HepG2 (cell line): Measurements from ENCODE around the gene TST. TPM values are rescaled to one million over a fixed set of nuclear protein-coding genes. Genes with fewer than 3 reads are reported as not detected.

Source experiments
- AHDC1 ChIP-seq: sonication (generic); formaldehyde crosslinking; IDR thresholded peaks from 2 replicates; pipeline ENCODE4 v1.5.1; 2020; ENCODE audit warnings: mild to moderate bottlenecking, missing genetic modification reagents, borderline replicate concordance
- FOXP1 ChIP-seq, 2 experiments: fragments of 450-650 bp in 1 of 2; IDR thresholded peaks; 2 replicates each; pipeline ENCODE4 v1.6.1; 2017 to 2018; ENCODE audit warnings: antibody characterized with exemption in 1 of 2
- GMEB1 ChIP-seq: sonication (generic); formaldehyde crosslinking; IDR thresholded peaks from 2 replicates; pipeline ENCODE4 v1.5.1; 2020; ENCODE audit warnings: missing genetic modification reagents, mild to moderate bottlenecking, borderline replicate concordance
- HOXD1 ChIP-seq: sonication (generic); formaldehyde crosslinking; IDR thresholded peaks from 2 replicates; pipeline ENCODE4 v1.5.0; 2020; ENCODE audit warnings: missing genetic modification reagents
- KDM5A ChIP-seq: fragments of 200-600 bp; sonication (generic); IDR thresholded peaks from 2 replicates; pipeline ENCODE4 v1.7.0; 2018; ENCODE audit warnings: antibody characterized with exemption, mild to moderate bottlenecking, low read length, borderline replicate concordance
- NR2C2 ChIP-seq: sonication (generic); formaldehyde crosslinking; IDR thresholded peaks from 2 replicates; pipeline ENCODE4 v1.4.0; 2020; ENCODE audit warnings: missing genetic modification reagents, mild to moderate bottlenecking, moderate library complexity, borderline replicate concordance
- RBM22 ChIP-seq: fragments of 200-400 bp; formaldehyde crosslinking; optimal IDR thresholded peaks from 2 replicates; pipeline ENCODE3; 2017; ENCODE audit warnings: mild to moderate bottlenecking, low read length, moderate library complexity
- SIX4 ChIP-seq: sonication (generic); formaldehyde crosslinking; IDR thresholded peaks from 2 replicates; pipeline ENCODE4 v1.4.0; 2020; ENCODE audit warnings: missing genetic modification reagents
- SNAI1 ChIP-seq: sonication (generic); formaldehyde crosslinking; IDR thresholded peaks from 2 replicates; pipeline ENCODE4 v1.5.0; 2020; ENCODE audit warnings: mild to moderate bottlenecking, missing genetic modification reagents, borderline replicate concordance
- TFDP1 ChIP-seq: IDR thresholded peaks from 2 replicates; pipeline ENCODE4 v1.6.1; 2016; ENCODE audit warnings: missing compliant biosample characterization, missing genetic modification reagents, borderline replicate concordance
- ZFP37 ChIP-seq: sonication (generic); formaldehyde crosslinking; IDR thresholded peaks from 2 replicates; pipeline ENCODE4 v1.4.0; 2020; ENCODE audit warnings: missing genetic modification reagents, borderline replicate concordance
- ZNF292 ChIP-seq: sonication (generic); formaldehyde crosslinking; IDR thresholded peaks from 2 replicates; pipeline ENCODE4 v1.8.1; 2022; ENCODE audit warnings: mild to moderate bottlenecking, low read depth, missing genetic modification reagents, borderline replicate concordance
- ZNF331 ChIP-seq: sonication (generic); formaldehyde crosslinking; IDR thresholded peaks from 2 replicates; pipeline ENCODE4 v1.4.0; 2020; ENCODE audit warnings: missing genetic modification reagents
- ZNF543 ChIP-seq: sonication (generic); formaldehyde crosslinking; IDR thresholded peaks from 2 replicates; pipeline ENCODE4 v1.4.0; 2020; ENCODE audit warnings: mild to moderate bottlenecking, missing genetic modification reagents
- ZNF639 ChIP-seq: conservative IDR thresholded peaks from 2 replicates; pipeline ENCODE4 v1.6.1; 2018; ENCODE audit warnings: missing genetic modification reagents
- ZNF772 ChIP-seq: sonication (generic); formaldehyde crosslinking; IDR thresholded peaks from 2 replicates; pipeline ENCODE4 v1.5.0; 2020; ENCODE audit warnings: mild to moderate bottlenecking, missing genetic modification reagents
- polyA plus RNA-seq, 8 experiments: library from polyadenylated mRNA; depleted of rRNA in 3 of 8; stranded (reverse) in 7 of 8; unstranded in 1 of 8; fragments of >200 nt; fragmentation: Illumina TruSeq in 4 of 8; extraction: Trizol in 4 of 8; gene quantifications; 2 replicates each; pipeline versions ENCODE4 v1.2.1 to v1.2.3, GENCODE V29; 2011 to 2016; ENCODE audit warnings: low read depth in 4 of 8, missing spikeins in 1 of 8, mixed read lengths in 1 of 8; ENCODE audit not compliant: insufficient read depth in 1 of 8
- total RNA-seq, 5 experiments: library from RNA; depleted of rRNA; stranded (reverse); fragments of >200 nt; fragmentation: Illumina TruSeq; extraction: Trizol; gene quantifications; 2 replicates each; pipeline ENCODE4 v1.2.3, GENCODE V29; 2016; ENCODE audit warnings: low read depth in 1 of 5

Gene TST
- total and polyA plus RNA-seq, 2 of the 13 experiments (the other 11 are each of a cell fraction or from before 2014, with no cell fraction given), result 44.6 to 63.6 TPM

- TF ChIP-seq NR2C2 (CRISPR knock-in tag) (peak; percentile 93), ZNF639 (CRISPR knock-in tag) (no peak), SNAI1 (no peak), KDM5A (no peak), ZNF772 (CRISPR knock-in tag) (peak; percentile 69; the same call in 1 of the 2 replicates), ZFP37 (CRISPR knock-in tag) (peak; percentile 18; the same call in 1 of the 2 replicates), GMEB1 (CRISPR knock-in tag) (no peak), ZNF543 (CRISPR knock-in tag) (no peak), ZNF331 (CRISPR knock-in tag) (peak; percentile 54; the same call in 1 of the 2 replicates), TFDP1 (CRISPR knock-in tag) (no peak), FOXP1 (IDR thresholded peaks at IDR 0.05) (no peak), FOXP1 (CRISPR knock-in tag; IDR thresholded peaks at IDR 0.05) (peak; percentile 57; the same call in 1 of the 2 replicates), SIX4 (CRISPR knock-in tag) (no peak), ZNF292 (CRISPR knock-in tag) (peak; percentile 61; the same call in 1 of the 2 replicates), HOXD1 (CRISPR knock-in tag) (no peak), AHDC1 (peak; percentile 54; the same call in 1 of the 2 replicates), RBM22 (no peak)
Measured at GRCh38 chr22:37033605-37034430, 14.6 kb upstream of the TST start (continued).
